PC-3 (cell line): Measurements from ENCODE around the gene MIB2. TPM values are rescaled to one million over a fixed set of nuclear protein-coding genes. Genes with fewer than 3 reads are reported as not detected.

Source experiments
- ATAC-seq: fragments of 200-7000 bp; cut with Tn5 transposase; 2 replicates; pipeline ENCODE4 v1.9.1; 2020; ENCODE audit warnings: mild to moderate bottlenecking, moderate library complexity
- BruUV-seq: library from RNA; stranded (reverse); fragments of 400-500 nt; replicated peaks from 2 replicates; lab custom pipeline; 2021; lab: Mats Ljungman, UMichigan
- CTCF ChIA-PET: fragments of 300-600 bp; sonication (Branson Sonifier 250); formaldehyde crosslinking; loops from one replicate; lab custom pipeline; 2022; ENCODE audit warnings: antibody characterized with exemption; lab: Charles Lee
- POLR2A ChIA-PET: fragments of 300-600 bp; sonication (Branson Sonifier 250); formaldehyde crosslinking; loops from one replicate; lab custom pipeline; 2022; ENCODE audit warnings: antibody characterized with exemption; ENCODE audit not compliant: unreplicated experiment; lab: Charles Lee
- DNase-seq: peaks from one replicate; pipeline ENCODE4 v3.0.0-alpha.2; 2015
- H2AFZ ChIP-seq: fragments of 300-600 bp; sonication (generic); 2 replicates; pipeline ENCODE4 v1.6.0; 2016; ENCODE audit warnings: antibody characterized with exemption, low read length
- H3F3A ChIP-seq: fragments of 300-600 bp; sonication (generic); one replicate; pipeline ENCODE4 v1.6.0; 2017; ENCODE audit warnings: antibody characterized with exemption, low read length, control low read depth, mild to moderate bottlenecking; ENCODE audit not compliant: unreplicated experiment
- H3K27ac ChIP-seq: fragments of 300-600 bp; sonication (generic); 2 replicates; pipeline ENCODE4 v1.5.1; 2016; ENCODE audit warnings: mild to moderate bottlenecking, low read length
- H3K27me3 ChIP-seq: fragments of 300-600 bp; sonication (generic); 2 replicates; pipeline ENCODE4 v1.6.1; 2016; ENCODE audit warnings: low read length, mixed read lengths
- H3K36me3 ChIP-seq: fragments of 300-600 bp; sonication (generic); 2 replicates; pipeline ENCODE4 v1.6.1; 2016; ENCODE audit warnings: low read depth, mixed run types, low read length, mixed read lengths
- H3K4me1 ChIP-seq: fragments of 300-600 bp; sonication (generic); 2 replicates; pipeline ENCODE4 v1.5.1; 2016; ENCODE audit warnings: low read length; ENCODE audit not compliant: insufficient read depth
- H3K4me2 ChIP-seq: fragments of 300-600 bp; sonication (generic); 2 replicates; pipeline ENCODE4 v1.6.0; 2016; ENCODE audit warnings: low read length
- H3K4me3 ChIP-seq: fragments of 300-600 bp; sonication (generic); 2 replicates; pipeline ENCODE4 v1.5.1; 2016; ENCODE audit warnings: mild to moderate bottlenecking, low read length, mixed read lengths
- H3K79me2 ChIP-seq: fragments of 300-600 bp; sonication (generic); 2 replicates; pipeline ENCODE4 v1.6.1; 2017; ENCODE audit warnings: low read length, mixed read lengths
- H3K9ac ChIP-seq: fragments of 300-600 bp; sonication (generic); 2 replicates; pipeline ENCODE4 v1.6.0; 2016; ENCODE audit warnings: mild to moderate bottlenecking, low read length
- H3K9me2 ChIP-seq: fragments of 300-600 bp; sonication (generic); replicated peaks from 2 replicates; pipeline ENCODE4 v1.6.1; 2016; ENCODE audit warnings: mixed run types, low read length, mixed read lengths
- H3K9me3 ChIP-seq: fragments of 300-600 bp; sonication (generic); 2 replicates; pipeline ENCODE4 v1.6.1; 2016; ENCODE audit warnings: low read length, mixed read lengths
- H4K20me1 ChIP-seq: fragments of 300-600 bp; sonication (generic); 2 replicates; pipeline ENCODE4 v1.6.1; 2016; ENCODE audit warnings: low read length, mixed read lengths
- EZH2 ChIP-seq: fragments of 300-600 bp; sonication (generic); IDR thresholded peaks from one replicate; pipeline ENCODE4 v1.6.1; 2017; ENCODE audit warnings: antibody characterized with exemption, mild to moderate bottlenecking, low read length; ENCODE audit not compliant: unreplicated experiment
- EZH2phosphoT487 ChIP-seq: fragments of 300-600 bp; sonication (generic); IDR thresholded peaks from 2 replicates; pipeline ENCODE4 v1.6.1; 2018; ENCODE audit warnings: mild to moderate bottlenecking, antibody characterized with exemption, low read length, borderline replicate concordance
- intact Hi-C: fragments of 100-400 bp; cut with micrococcal nuclease; formaldehyde crosslinking; loops from 2 replicates; pipeline ENCODE4 v1.9.0; 2023
- total RNA-seq: library from RNA; depleted of rRNA; stranded (reverse); fragments of >200 nt; gene quantifications from 2 replicates; pipeline ENCODE4 v1.2.3, GENCODE V29; 2014
- TF ChIP-seq, protein P1 (sequence below): fragments of 300-600 bp; sonication (generic); conservative IDR thresholded peaks from 2 replicates; pipeline ENCODE4 v1.5.1; 2017; ENCODE audit warnings: antibody characterized with exemption, low read depth, mild to moderate bottlenecking, low read length

The MIB2 gene
- total RNA-seq, 1 experiment from 2014 or later: 164 TPM

DNA sequence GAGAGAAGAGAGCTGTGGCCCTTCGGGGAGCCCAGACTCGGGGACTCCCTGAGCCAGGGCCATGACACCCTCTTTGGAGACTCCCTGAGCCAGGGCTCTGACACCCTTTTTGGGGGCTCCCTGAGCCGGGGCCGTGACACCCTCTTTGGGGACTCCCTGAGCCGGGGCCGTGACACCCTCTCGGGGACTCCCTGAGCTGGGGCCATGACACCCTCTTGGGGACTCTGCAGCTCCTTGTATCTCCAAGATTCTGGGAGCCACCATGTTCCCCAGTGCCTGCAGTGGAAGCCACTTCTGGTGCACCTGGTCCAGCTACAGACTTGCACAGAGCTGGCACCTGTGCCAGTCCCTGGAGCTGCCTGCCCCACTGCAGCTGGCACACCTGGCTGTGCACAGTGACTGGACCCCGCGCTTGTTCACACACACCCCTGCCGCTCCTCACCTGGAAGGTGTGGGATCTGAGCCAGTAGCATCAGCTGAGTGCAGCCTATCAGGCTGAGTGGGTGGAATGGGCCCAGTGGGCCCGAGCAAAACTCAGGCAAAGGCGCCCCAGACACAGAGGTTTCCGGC is 36.8 kb upstream of the MIB2 start:
- CTCF ChIA-PET: no interaction called here
- no peaks in the 10 kb centered on the region for H3K36me3 ChIP-seq
- no peaks in the 10 kb centered on the region for H4K20me1 ChIP-seq
- no peak for DNase-seq
- H3K4me3 ChIP-seq: no peak overlapping the region
- POLR2A ChIA-PET: no interaction called here
- intact Hi-C loops: no loop called here
- H3K9me2 ChIP-seq: no peaks in the 10 kb centered on the region
- peaks cover 10% of the 10 kb centered on the region for H3K4me1 ChIP-seq
- peaks cover 16% of the 10 kb centered on the region for H3K79me2 ChIP-seq
- H2AFZ ChIP-seq: no peak overlapping the region
- TF ChIP-seq EZH2 (no peak), EZH2phosphoT487 (no peak)
- TF ChIP-seq, protein P1, sequence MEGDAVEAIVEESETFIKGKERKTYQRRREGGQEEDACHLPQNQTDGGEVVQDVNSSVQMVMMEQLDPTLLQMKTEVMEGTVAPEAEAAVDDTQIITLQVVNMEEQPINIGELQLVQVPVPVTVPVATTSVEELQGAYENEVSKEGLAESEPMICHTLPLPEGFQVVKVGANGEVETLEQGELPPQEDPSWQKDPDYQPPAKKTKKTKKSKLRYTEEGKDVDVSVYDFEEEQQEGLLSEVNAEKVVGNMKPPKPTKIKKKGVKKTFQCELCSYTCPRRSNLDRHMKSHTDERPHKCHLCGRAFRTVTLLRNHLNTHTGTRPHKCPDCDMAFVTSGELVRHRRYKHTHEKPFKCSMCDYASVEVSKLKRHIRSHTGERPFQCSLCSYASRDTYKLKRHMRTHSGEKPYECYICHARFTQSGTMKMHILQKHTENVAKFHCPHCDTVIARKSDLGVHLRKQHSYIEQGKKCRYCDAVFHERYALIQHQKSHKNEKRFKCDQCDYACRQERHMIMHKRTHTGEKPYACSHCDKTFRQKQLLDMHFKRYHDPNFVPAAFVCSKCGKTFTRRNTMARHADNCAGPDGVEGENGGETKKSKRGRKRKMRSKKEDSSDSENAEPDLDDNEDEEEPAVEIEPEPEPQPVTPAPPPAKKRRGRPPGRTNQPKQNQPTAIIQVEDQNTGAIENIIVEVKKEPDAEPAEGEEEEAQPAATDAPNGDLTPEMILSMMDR: no peak
- H3F3A ChIP-seq: no peaks in the 10 kb centered on the region
- no peak overlapping the region for H3K9ac ChIP-seq
- peaks cover 4% of the 10 kb centered on the region; the same call in 1 of the 2 replicates for H3K27me3 ChIP-seq
- H3K4me2 ChIP-seq: no peak overlapping the region
- no TSS peak for BruUV-seq
- no peaks in the 10 kb centered on the region for H3K9me3 ChIP-seq
- H3K27ac ChIP-seq: no peak overlapping the region
- ATAC-seq: no peak

DNA sequence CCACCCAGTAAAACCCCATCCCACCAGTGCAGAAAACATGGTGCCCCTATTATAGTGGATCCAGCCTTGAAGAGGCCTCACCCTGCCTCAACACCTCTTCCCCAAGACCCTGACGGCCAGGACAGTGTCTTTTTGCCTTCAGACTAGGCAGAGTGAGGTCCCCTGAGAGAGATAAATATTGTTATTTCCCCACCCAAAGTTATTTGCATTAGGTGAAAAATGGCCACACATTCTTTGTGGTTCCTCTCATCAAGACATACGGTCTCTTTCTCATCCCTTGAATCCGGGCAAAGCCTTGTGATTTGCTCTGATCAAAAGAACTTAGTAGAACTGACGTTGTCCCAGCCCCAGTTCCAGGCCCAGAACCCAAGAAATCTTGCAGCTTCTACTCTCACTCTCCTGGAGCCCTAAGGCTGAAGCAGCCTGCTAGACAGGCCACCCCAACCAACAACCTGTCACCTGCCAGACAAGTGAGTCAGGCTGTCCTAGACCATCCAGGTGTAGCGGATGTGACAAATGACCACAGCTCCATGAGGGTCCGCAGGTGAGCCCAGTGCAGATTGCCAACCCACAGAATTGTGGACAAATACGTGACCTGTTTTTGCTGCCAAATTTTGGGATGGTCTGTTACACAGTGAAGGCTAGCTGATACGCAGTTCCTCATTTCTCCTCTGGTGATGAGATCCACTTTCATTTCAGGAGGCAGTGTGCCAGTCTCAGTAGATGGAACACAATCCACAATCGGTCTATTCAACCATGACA is 32.5 kb upstream of the MIB2 start:
- H3F3A ChIP-seq: no peaks in the 10 kb centered on the region
- TF ChIP-seq EZH2 (no peak), EZH2phosphoT487 (no peak)
- TF ChIP-seq, protein P1: no peak
- ChIA-PET CTCF (no interaction called here), POLR2A (no interaction called here)
- intact Hi-C loops: no loop called here
- DNase-seq (no peak), ATAC-seq (no peak)
- no TSS peak for BruUV-seq
- no peak overlapping the region for H3K9ac ChIP-seq
- no peak overlapping the region for H2AFZ ChIP-seq
- no peaks in the 10 kb centered on the region for H4K20me1 ChIP-seq
- no peak overlapping the region for H3K4me2 ChIP-seq
- no peak overlapping the region for H3K27ac ChIP-seq
- no peak overlapping the region for H3K4me3 ChIP-seq
- H3K36me3 ChIP-seq: no peaks in the 10 kb centered on the region
- peaks cover 4% of the 10 kb centered on the region; the same call in 1 of the 2 replicates for H3K27me3 ChIP-seq
- no peaks in the 10 kb centered on the region for H3K9me3 ChIP-seq
- H3K4me1 ChIP-seq: peaks cover 5% of the 10 kb centered on the region; the same call in 1 of the 2 replicates
- H3K79me2 ChIP-seq: no peaks in the 10 kb centered on the region
- no peaks in the 10 kb centered on the region for H3K9me2 ChIP-seq
